NCI-H748 (cell line): Measurements from ENCODE around the gene LANCL3.
"Not testable (repeated sequence)": the region's sequence is repeated elsewhere in the genome, so short reads cannot be mapped to it uniquely, and the experiment has no call there.

ENCODE experiments used
- DNase-seq: peaks from one replicate; lab custom pipeline; 2025; ENCODE audit not compliant: unreplicated experiment; lab: John Stamatoyannopoulos, UW

LANCL3 gene

DNA sequence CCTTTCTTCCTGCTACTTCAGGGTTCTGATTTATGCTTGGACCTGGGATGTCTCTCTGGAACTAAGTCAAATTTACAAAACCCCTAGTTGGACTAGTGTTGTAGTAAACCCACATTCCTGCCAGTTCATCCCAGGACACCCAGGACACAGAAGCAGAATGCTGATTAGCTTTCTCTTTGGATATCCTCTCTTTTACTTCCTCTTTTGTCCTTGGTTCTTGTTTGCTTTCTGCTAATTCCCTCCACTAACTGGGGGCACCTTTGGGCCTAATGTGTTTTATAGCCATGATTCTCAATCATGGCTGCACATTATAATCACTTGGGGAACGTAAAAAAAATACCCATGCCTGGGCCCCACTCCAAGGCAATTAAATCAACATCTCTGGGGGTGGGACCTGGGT is 42.5 kb downstream of the LANCL3 start:
- DNase-seq, result no peak

DNA sequence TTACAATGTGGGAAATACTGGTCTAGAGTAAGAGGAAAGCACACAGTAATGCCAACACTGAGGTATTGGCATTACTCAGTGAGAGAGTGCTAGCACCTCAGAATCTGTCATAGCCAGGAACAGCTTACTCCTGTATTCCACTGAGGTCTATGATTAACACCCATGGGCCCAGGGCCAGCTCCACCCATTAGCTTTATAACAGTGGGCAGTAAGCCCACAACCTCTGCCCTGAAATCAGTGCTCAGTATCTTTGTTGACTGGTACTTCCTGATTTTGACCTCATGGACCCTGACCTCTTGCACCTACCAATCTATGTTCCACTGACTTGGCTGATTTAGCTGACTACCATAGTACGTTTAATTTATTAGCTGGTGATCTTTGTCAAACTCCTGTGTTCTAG is 56.1 kb downstream of the LANCL3 start:
- no peak for DNase-seq

DNA sequence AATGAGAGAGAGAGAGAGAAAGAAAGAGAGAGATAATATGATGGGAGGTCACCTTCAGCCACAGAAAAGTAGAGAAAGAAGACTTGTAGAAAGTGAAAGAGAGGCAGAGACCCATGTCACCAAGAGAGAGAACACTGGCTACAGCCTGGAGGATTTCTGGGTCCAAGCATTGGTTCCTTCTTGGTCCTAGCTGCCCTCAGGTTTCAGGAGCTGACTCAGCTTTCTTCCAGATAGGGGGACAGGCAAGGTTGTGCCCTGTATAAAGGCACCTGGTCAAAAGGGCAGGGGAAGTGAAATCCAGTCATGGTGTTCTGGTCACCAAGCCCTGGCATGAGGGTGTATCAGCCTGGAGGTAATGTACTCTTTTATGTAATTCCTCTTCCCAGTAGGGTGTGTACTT is 66.6 kb downstream of the LANCL3 start:
- DNase-seq, result no peak

DNA sequence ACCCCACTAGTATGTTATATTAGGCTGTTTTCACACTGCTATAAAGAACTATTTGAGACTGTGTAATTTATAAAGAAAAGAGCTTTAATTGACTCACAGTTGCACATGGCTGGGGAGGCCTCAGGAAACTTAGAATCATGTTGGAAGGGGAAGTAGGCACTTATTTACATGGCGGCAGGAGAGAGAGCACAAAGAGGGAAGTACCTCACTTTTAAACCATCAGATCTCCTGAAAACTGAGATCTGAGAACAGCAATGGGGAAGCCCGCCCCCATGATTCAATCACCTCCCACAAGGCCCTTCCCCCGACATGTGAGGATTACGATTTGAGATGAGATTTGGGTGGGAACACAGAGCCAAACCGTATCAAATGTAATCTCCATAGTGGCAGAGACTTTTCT is 68.7 kb downstream of the LANCL3 start:
- no peak for DNase-seq

DNA sequence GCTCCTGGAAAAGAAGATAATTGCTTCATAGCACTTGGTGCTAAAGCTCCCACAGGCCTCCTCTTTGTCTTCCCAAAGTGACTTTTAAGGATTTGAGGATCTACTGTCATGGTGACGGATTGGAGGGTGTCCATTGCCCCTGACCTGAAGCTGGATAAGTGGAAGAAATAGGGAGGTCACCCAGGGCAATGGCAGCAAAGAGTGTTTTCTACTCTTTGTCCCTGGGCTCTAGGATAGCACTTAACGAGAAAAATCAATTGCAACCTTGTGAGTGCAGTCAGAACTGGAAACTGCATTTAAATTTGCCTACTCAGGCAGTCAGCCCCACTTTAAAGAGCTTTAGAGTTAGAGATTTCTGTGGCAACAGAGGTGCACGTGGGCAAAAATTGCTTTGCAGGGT is 70.4 kb downstream of the LANCL3 start:
- DNase-seq, result no peak

DNA sequence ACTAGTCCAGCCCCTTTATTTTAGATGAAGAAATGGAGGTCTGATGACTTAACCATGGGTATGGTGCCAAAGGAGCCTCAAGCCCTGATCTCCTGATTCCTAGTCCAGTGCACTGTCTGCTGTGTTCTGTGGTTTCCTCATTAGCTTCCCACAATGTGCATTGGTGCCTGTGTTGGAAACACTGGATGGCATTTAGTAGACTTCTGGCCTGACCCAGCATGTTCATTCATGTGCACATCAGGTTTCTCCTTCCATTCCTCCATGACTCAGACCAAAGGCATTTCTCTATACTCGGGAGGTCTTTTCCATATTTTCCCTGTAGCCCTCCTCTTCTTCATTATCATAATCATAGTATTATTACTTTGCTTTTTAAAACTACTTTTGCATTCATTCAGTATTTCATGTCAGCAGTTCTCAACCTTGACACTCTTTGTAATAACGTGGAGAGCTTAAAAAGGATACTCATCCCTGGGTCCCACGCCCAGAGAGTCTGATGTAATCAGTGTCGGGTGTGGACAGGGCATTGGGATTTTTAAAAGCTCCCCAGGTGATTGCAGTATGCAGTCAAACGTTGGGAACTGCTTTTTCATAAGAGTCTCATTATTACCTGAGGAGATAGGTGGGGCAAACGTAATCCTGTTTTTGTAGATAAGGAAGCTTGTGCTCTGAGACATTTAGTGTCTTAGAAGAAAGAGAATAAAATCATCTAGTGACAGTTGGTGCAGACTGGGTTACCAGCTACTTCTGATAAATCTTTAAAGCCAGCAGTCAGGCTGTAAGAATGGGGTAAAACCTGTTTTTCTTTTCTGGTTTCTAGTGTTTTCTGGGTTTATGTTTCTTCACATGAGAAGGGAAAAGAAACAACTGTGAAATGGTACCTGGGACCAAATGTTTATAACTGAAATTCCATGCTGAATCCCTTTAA is 73.2 kb downstream of the LANCL3 start:
- DNase-seq, result no peak

DNA sequence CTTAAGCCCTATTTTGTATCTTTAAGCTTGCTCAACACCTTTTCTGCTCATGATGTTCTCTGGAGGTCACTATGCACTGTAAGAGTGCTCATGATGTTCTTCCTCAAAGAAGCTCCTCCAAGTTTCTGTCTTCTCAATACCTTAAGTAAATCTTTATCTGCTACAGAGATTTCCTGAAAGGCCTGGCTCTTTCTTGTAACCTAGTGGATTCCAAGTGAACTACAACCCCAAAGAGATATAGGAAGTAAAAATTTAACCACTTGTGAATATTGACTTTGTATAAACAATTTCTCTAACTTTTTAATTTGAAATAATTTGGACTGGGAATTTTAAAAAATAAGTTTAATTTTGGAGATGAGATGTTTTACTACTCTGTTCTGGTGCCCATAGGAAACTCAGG is 74.8 kb downstream of the LANCL3 start:
- no peak for DNase-seq

DNA sequence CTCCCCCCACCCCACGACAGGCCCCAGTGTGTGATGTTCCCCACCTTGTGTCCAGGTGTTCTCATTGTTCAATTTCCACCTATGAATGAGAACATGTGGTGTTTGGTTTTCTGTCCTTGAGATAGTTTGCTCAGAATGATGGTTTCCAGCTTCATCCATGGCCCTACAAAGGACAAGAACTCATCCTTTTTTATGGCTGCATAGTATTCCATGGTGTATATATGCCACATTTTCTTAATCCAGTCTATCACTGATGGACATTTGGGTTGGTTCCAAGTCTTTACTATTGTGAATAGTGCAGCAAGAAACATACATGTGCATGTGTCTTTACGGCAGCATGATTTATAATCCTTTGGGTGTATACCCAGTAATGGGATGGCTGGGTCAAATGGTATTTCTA is 79.4 kb downstream of the LANCL3 start:
- DNase-seq, result not testable (repeated sequence)

DNA sequence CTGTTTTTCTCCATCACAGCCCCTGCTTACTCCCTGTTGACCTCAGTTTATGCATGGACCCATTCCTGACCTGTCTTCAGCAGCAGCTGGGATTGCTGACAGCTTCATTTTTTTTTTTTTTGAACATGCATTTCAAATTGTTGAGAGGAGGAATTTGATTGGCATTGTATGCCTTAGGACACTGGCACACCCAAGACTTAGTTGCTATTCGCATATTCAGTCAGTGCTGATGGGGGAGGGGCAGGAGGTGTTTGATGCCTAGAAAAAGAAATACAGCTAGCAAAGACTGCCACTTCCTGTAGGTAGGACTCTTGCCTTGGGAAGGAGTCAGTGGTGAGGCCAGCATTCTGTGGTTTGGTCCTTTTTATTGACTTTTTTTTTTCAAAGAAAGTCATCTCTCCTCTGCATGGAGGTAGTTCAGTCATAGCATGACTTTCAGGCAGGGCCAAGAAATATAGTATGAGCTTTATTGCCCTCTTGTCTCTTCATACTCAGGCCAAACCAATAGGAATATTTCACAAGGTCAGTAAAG is 80.5 kb downstream of the LANCL3 start:
- DNase-seq, result no peak

DNA sequence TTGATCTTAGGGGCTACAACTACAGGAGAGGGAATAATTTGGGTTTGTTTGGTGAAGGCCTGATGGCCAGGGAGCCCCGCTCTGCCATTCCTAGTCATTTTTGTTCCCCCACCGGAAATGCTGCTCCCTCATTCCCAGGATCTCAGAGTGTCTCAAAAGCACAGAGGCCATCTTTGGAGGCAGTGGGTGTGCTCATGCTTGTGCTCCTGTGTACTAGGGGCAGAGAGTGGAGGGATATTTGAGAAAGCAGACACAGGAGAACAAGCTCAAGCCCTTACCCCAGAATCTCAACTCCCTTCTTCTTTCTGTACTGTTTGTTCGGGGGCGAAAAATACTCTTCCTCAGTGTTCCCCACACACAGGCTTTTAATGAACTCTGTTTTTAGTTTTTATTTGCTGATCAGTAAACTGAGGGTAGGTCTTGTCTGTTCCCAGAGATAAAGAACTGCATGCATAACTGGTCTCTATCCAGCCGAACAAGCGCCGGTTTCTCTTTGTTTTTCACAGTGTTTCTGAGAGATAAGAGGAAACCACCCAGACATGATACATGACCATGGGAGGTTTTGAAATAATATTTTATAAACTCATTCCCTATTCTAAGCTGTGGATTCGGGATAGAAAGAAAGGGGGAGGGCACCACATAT is 81.2 kb downstream of the LANCL3 start:
- no peak for DNase-seq

DNA sequence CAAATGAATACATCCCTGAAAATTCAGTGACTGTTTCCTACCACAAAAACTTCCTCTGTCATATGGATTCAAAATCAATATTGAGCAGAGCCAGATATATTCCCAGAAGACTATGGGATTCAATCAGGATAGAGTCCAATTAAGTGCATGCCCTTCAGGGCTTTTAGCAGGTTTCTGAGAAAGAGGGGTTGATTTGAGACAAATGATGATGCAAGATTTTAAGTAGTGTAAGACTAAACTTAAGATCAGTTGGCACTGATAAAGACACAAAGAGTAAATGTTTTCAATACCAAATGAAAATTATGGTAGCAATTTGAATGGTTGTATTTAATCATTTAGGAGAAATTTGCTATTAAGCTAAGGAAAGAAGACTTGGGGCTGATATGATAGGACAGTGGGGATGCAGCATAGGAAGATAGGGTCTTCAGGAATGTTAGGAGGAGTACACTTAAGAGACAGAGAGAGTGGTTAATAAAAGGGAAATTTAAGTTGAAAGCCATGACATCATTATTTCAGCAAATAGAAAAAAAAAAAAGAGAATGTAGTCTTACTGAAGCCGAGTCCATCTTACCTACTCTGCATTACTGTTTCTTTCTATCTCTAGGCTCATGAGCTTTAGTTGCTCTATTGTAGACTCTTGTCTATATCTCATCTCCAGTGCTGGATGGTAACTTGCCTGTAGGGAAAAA is 82.1 kb downstream of the LANCL3 start:
- DNase-seq, result no peak

DNA sequence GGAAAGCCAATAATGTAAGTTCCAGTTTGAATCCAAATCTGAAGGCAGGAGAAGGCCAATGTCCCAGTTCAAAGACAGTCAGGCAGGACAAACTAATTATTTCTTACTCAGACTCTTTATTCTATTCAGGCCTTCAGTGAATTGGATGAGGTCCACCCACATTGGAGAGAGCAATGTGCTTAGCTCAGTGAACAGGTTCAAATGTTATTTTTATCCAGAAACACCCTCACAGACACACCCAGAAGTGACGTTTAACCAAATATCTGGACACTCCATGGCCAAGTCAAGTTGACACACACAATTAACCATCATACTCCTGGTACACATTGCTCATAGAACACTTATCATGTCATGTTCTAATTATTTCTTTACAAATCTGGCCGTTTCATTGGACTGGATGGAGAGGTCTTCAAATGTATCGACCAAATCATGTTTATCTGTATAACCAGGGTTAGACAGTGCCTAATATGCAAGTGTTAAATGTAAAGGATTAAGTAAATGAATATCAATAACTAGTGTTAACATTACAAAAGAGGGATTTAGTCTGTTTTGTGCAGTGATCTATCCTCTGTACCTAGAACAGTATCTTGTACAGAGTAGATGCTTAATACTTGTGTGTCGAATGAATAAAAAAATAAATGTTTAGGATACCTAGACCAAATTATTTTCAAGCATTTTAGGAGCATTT is 87.0 kb downstream of the LANCL3 start:
- DNase-seq, result no peak

DNA sequence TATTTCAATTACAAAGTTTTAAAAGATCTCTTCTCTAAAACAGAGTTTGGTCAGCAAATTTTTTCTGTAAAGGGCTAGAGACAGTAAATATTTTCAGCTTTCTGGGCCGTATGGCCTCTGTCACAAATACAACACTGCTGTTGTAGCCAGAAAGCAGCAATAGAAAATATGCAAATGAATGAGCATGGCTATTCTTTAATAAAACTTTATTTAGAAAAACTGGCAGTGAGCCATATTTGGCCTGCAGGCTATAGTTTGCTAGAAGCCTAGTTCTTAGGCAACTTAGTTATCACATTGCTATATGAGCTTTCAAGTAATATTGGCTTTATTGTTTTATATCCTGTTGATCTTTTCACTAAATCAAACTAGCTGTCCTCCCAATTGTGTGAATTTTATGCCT is 87.6 kb downstream of the LANCL3 start:
- DNase-seq, result no peak

DNA sequence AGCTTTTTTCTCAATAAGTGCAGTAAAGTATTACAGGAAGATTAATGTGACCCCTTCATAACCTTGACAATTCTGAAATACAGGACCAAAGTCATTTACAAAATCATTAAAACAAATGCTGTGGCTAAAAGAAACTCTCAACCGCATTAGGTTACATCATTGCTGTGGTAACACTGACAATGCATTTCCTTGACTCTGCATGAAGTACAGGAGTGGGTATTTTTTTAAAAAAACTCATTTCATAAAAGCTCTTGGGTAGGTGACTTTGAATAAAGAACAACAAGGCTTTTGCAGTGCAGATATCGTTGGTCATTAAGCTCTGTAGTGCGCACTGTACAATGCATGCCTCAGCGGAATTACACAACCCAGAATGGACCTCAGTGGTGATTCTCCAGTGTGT is 90.7 kb downstream of the LANCL3 start:
- no peak for DNase-seq

DNA sequence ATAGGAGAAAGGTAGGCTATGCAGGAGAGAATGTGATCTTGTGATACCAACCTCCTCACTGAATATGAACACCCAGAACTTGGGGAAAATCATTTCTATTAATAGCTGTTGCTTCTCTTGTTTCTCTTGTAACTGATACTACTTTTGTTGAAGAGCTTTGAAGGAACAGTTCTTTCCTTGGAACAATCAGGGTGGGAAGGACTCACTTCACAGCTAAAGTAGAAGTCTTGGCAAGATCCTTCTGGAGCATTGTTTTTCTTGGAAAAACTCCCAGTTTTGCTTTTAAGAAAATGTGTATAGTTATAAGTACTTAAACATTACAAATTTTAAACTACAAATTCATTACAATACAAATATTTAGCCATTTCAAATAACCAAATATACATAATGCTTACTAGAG is 95.1 kb downstream of the LANCL3 start:
- DNase-seq, result no peak

DNA sequence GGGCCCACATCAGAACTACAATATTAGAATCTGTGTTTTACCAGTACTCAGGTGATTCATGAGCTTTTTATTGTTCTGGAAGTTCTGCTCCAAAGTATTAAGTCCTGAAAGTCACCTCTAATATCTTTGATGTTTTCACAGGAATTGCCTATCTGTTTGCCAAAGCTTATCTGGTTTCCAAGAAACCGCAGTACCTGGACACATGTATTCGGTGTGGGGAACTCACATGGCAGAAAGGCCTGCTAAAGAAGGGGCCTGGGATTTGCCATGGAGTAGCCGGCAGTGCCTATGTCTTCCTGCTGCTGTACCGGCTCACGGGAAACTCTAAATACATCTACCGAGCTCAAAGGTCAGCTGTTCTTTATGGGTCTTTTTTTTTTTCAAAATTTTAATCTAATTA is 95.7 kb downstream of the LANCL3 start:
- no peak for DNase-seq

DNA sequence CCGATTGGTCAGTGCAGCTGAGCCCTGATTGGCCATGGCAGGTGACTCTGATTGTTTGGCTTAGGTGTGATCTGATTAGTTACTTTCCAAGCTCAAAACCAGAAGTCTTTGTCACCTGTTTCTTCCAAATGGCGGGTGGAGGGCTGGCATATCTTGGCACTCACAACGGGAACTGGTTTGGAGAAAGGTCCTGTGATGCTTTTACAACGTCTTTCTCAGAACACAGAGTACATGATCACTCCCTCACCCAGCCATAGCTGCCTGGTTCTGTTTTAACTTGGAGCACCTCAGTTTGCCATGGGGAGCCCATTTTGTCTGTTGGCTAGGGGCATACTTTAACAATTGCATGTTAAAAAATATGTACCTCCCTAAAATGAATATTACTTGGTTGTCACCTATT is 101.1 kb downstream of the LANCL3 start:
- no peak for DNase-seq

DNA sequence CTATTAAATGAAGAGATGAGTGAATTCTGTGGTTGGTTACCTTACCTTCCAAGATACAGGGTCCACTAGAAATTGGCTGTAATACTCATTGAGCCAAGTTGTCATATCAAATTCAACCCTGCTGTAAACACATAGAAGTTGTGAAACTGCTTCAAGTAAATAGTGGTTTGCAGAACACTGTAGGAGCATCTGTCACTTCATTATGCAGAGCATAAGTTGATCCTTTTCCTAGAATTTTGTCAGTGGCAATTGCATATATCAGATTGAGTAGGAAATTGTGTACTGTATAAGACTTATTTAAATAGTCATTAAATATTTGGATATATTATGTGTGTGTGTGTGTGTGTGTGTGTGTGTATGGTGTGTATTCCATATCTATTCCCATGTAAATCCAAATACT is 105.3 kb downstream of the LANCL3 start:
- no peak for DNase-seq

DNA sequence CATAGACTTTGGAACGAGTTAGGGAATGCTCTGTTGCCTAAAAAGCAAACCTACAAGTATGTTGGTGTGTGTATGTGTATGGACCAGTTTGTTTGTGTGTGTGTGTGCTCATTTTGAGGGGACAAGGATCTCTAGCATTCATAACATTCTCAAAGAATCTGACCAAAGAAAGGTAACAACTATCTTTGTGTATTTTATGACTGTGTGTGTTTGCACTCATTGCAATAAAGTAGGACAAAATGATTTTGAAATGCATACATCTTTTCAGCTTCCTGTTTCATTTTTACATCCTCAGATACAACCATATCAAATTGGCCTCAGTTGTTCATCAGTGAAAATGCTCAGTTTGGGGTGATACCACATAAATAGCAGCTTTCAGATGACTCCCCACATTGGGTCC is 105.8 kb downstream of the LANCL3 start:
- DNase-seq, result no peak

DNA sequence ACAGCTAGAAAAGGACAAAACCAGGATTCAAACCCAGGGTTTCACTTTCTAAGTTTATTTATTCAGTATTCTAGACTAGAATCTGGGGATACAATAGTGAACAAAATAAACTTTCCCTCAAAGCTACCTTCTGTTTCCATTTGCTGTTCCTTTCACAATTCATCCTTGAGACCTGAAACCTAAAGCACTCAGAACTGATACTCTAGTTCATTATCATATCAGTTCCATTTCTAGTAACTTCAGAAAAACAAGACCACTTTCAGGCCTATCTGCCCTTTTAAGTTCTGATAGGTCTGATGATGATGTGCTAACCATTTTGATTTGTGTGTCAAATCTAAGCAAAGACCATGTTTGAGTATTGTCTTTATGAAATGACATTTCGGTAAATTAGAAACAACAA is 106.3 kb downstream of the LANCL3 start:
- no peak for DNase-seq

DNA sequence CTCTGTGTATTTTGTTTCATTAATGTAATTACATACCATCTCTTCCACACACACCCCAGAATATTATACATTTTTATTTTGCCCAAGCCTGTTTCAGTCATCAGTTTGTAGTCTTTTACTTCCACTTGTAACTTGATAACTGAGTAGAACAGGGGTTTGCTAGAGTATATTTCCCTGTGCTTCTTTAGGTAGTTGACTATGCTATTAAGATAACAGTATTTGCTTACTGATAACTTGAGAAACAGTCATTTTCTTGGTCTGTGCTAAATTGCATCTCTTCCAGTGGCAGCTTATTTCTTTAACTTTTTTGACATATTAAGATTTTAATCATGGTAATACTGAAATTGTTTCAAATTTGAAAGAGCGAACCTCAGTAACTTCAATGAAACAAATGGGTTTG is 107.1 kb downstream of the LANCL3 start:
- DNase-seq, result no peak
